GM23338 (cell line): ENCODE results near the gene ABCB8. TPM values are rescaled to one million over a fixed set of nuclear protein-coding genes. Genes with fewer than 3 reads are reported as not detected.

Experiments
- ATAC-seq: fragments of 200-7000 bp; cut with Tn5 transposase; 3 replicates; pipeline ENCODE4 v1.9.1; 2020
- DNase-seq: peaks from one replicate; pipeline ENCODE4 v3.0.0-alpha.2; 2015; ENCODE audit warnings: low spot score
- H2AFZ ChIP-seq: fragments of 200-600 bp; sonication (generic); 2 replicates; pipeline ENCODE4 v1.8.0; 2016; ENCODE audit warnings: antibody characterized with exemption, mild to moderate bottlenecking, moderate library complexity
- H3F3A ChIP-seq: fragments of 200-600 bp; sonication (generic); replicated peaks from 2 replicates; pipeline ENCODE4 v1.8.0; 2017; ENCODE audit warnings: antibody characterized with exemption, mixed run types, low read depth
- H3K27ac ChIP-seq: fragments of 200-600 bp; sonication (generic); 2 replicates; pipeline ENCODE4 v1.6.1; 2016; ENCODE audit warnings: low read depth
- H3K27me3 ChIP-seq: fragments of 200-600 bp; sonication (generic); 2 replicates; pipeline ENCODE4 v1.8.0; 2016; ENCODE audit warnings: mild to moderate bottlenecking, mixed run types, moderate library complexity; ENCODE audit not compliant: insufficient read depth
- H3K36me3 ChIP-seq: fragments of 200-600 bp; sonication (generic); 2 replicates; pipeline ENCODE4 v1.8.0; 2016; ENCODE audit warnings: mild to moderate bottlenecking; ENCODE audit not compliant: insufficient read depth
- H3K4me1 ChIP-seq: fragments of 200-600 bp; sonication (generic); 2 replicates; pipeline ENCODE4 v1.8.0; 2016; ENCODE audit warnings: mild to moderate bottlenecking, moderate library complexity; ENCODE audit not compliant: insufficient read depth
- H3K4me2 ChIP-seq: fragments of 200-600 bp; sonication (generic); 2 replicates; pipeline ENCODE4 v1.7.1; 2017; ENCODE audit warnings: mixed run types
- H3K4me3 ChIP-seq: fragments of 200-600 bp; sonication (generic); 2 replicates; pipeline ENCODE4 v1.6.1; 2016; ENCODE audit warnings: mixed run types
- H3K79me2 ChIP-seq: fragments of 200-600 bp; sonication (generic); replicated peaks from 2 replicates; pipeline ENCODE4 v1.8.0; 2017; ENCODE audit warnings: mild to moderate bottlenecking; ENCODE audit not compliant: insufficient read depth
- H3K9me2 ChIP-seq: fragments of 200-600 bp; sonication (generic); 2 replicates; pipeline ENCODE4 v1.8.0; 2017; ENCODE audit not compliant: insufficient read depth
- H4K20me1 ChIP-seq: fragments of 200-600 bp; sonication (generic); replicated peaks from 2 replicates; pipeline ENCODE4 v1.8.0; 2017; ENCODE audit warnings: mild to moderate bottlenecking; ENCODE audit not compliant: insufficient read depth
- H3K27ac Mint-ChIP-seq: 2 replicates; pipeline ENCODE4 v1.8.0; 2020; ENCODE audit warnings: inconsistent platforms, mild to moderate bottlenecking, moderate library complexity, mixed read lengths
- H3K27me3 Mint-ChIP-seq: 3 replicates; pipeline ENCODE4 v1.8.0; 2022; ENCODE audit warnings: low read depth, mild to moderate bottlenecking, moderate library complexity, mixed read lengths, inconsistent platforms; ENCODE audit not compliant: insufficient read depth, poor library complexity
- H3K36me3 Mint-ChIP-seq: 3 replicates; pipeline ENCODE4 v1.8.0; 2021; ENCODE audit warnings: low read depth, mild to moderate bottlenecking, inconsistent platforms, moderate library complexity, mixed read lengths
- H3K4me1 Mint-ChIP-seq: 3 replicates; pipeline ENCODE4 v1.8.0; 2020; ENCODE audit warnings: mild to moderate bottlenecking, inconsistent platforms, mixed read lengths
- H3K4me3 Mint-ChIP-seq: 3 replicates; pipeline ENCODE4 v1.8.0; 2021; ENCODE audit warnings: moderate library complexity, mild to moderate bottlenecking, inconsistent platforms, mixed read lengths
- H3K9me3 Mint-ChIP-seq: 3 replicates; pipeline ENCODE4 v1.8.0; 2020; ENCODE audit warnings: moderate library complexity, mild to moderate bottlenecking, inconsistent platforms, mixed read lengths
- POLR2AphosphoS5 ChIP-seq: IDR thresholded peaks from 2 replicates; pipeline ENCODE4 v1.6.1; 2016; ENCODE audit warnings: antibody characterized with exemption, low read depth
- STAT1 ChIP-seq: IDR thresholded peaks from one replicate; pipeline ENCODE4 v1.6.1; 2016; ENCODE audit warnings: antibody characterized with exemption; ENCODE audit not compliant: unreplicated experiment
- ZNF114 ChIP-seq: fragments of 250-450 bp; sonication (Bioruptor Pico); IDR thresholded peaks from 2 replicates; pipeline ENCODE4 v1.5.0; 2020; ENCODE audit warnings: mild to moderate bottlenecking, moderate library complexity
- ZNF331 ChIP-seq: fragments of 250-450 bp; sonication (Bioruptor Pico); IDR thresholded peaks from 2 replicates; pipeline ENCODE4 v1.5.0; 2020; ENCODE audit warnings: low read depth, mild to moderate bottlenecking, moderate library complexity
- polyA plus RNA-seq: library from polyadenylated mRNA; unstranded; fragments of >200 nt; fragmentation: Nextera tagmentation; extraction: Ambion mirVana; gene quantifications from 2 replicates; pipeline ENCODE4 v1.2.1, GENCODE V29; 2016
- total RNA-seq: library from RNA; depleted of rRNA; stranded (reverse); fragments of >200 nt; shearing (Covaris generic); gene quantifications from 2 replicates; pipeline ENCODE4 v1.2.3, GENCODE V29; 2014
- TF ChIP-seq, protein P1 (sequence below): IDR thresholded peaks from 2 replicates; pipeline ENCODE4 v1.6.1; 2016; ENCODE audit warnings: antibody characterized with exemption
- TF ChIP-seq, protein P2 (sequence below): IDR thresholded peaks from one replicate; pipeline ENCODE4 v1.6.1; 2018; ENCODE audit warnings: antibody characterized with exemption; ENCODE audit not compliant: unreplicated experiment
- TF ChIP-seq, protein P3 (sequence below), 2 experiments: fragments of 200-600 bp in 1 of 2; sonication (generic) in 1 of 2; conservative IDR thresholded peaks; 2 replicates each; pipeline versions ENCODE4 v1.5.1 to v1.6.1; 2016 to 2017; ENCODE audit warnings: antibody characterized with exemption in 2 of 2, low read depth in 2 of 2, mild to moderate bottlenecking in 2 of 2, moderate library complexity in 1 of 2
- TF ChIP-seq, protein P4 (sequence below): fragments of 250-450 bp; sonication (Bioruptor Pico); IDR thresholded peaks from 2 replicates; pipeline ENCODE4 v1.5.0; 2020; ENCODE audit warnings: mild to moderate bottlenecking, moderate library complexity

Gene ABCB8
- total and polyA plus RNA-seq, 2 experiments from 2014 or later: 11.4 to 27.1 TPM

DNA sequence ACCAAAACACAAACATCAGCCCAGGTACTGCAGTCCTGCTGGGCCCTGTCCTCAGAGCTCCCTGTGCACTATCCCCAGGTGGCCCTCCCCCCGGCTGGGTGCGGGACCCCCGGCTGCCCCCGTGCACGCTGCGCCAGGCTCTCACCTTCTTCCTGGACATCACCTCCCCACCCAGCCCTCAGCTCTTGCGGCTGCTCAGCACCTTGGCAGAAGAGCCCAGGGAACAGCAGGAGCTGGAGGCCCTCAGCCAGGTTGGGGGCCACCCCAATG lies 18.3 kb upstream of the ABCB8 start (continued):
- TF ChIP-seq, protein P1, sequence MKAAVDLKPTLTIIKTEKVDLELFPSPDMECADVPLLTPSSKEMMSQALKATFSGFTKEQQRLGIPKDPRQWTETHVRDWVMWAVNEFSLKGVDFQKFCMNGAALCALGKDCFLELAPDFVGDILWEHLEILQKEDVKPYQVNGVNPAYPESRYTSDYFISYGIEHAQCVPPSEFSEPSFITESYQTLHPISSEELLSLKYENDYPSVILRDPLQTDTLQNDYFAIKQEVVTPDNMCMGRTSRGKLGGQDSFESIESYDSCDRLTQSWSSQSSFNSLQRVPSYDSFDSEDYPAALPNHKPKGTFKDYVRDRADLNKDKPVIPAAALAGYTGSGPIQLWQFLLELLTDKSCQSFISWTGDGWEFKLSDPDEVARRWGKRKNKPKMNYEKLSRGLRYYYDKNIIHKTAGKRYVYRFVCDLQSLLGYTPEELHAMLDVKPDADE: no peak
- TF ChIP-seq, protein P2, sequence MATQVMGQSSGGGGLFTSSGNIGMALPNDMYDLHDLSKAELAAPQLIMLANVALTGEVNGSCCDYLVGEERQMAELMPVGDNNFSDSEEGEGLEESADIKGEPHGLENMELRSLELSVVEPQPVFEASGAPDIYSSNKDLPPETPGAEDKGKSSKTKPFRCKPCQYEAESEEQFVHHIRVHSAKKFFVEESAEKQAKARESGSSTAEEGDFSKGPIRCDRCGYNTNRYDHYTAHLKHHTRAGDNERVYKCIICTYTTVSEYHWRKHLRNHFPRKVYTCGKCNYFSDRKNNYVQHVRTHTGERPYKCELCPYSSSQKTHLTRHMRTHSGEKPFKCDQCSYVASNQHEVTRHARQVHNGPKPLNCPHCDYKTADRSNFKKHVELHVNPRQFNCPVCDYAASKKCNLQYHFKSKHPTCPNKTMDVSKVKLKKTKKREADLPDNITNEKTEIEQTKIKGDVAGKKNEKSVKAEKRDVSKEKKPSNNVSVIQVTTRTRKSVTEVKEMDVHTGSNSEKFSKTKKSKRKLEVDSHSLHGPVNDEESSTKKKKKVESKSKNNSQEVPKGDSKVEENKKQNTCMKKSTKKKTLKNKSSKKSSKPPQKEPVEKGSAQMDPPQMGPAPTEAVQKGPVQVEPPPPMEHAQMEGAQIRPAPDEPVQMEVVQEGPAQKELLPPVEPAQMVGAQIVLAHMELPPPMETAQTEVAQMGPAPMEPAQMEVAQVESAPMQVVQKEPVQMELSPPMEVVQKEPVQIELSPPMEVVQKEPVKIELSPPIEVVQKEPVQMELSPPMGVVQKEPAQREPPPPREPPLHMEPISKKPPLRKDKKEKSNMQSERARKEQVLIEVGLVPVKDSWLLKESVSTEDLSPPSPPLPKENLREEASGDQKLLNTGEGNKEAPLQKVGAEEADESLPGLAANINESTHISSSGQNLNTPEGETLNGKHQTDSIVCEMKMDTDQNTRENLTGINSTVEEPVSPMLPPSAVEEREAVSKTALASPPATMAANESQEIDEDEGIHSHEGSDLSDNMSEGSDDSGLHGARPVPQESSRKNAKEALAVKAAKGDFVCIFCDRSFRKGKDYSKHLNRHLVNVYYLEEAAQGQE: no peak

DNA sequence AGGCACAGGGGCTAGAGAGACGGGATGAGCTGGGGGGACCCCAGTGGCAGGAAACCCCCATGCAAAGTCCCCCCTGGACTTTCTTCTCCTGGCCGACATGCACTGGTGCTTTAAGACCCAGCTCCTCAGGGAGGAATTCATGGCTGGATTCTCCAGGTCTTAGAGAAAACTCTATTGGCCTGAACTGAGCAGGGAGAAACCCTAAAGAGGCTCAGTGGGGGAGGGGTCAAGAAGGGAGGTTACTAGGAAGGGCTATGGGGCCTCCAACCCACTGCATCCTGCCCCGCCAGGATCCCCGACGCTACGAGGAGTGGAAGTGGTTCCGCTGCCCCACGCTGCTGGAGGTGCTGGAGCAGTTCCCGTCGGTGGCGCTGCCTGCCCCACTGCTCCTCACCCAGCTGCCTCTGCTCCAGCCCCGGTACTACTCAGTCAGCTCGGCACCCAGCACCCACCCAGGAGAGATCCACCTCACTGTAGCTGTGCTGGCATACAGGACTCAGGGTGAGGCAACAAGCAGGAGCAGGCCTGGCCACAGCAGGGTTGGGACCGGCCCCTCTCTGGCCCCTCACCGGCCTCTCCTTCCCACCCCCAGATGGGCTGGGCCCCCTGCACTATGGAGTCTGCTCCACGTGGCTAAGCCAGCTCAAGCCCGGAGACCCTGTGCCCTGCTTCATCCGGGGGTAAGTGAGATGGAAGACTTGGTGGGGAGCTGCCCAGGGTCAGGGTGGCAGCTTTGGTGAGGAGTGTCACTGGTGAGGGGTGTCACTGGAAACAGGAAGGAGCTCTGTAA lies 17.7 kb upstream of the ABCB8 start:
- DNase-seq: peak; percentile 85
- Histone ChIP-seq H3K4me3 (peak overlapping the region; percentile 23; the same call in 1 of the 2 replicates), H3K27ac (no peak overlapping the region)

More for the DNA sequence above, 17.7 kb upstream of the ABCB8 start:
- Mint-ChIP-seq H3K36me3 (peaks cover 7% of the 10 kb centered on the region; the same call in 1 of the 3 replicates), H3K9me3 (no peaks in the 10 kb centered on the region), H3K27ac (no peak overlapping the region; the same call in none of the 2 replicates), H3K4me1 (peaks cover 40% of the 10 kb centered on the region), H3K27me3 (peaks cover 25% of the 10 kb centered on the region), H3K4me3 (peak overlapping the region; percentile 64)
- peaks cover 27% of the 10 kb centered on the region for H3K4me1 ChIP-seq
- peak; percentile 5 for ATAC-seq
- peak overlapping the region; percentile 51 for H3K4me2 ChIP-seq
- no peaks in the 10 kb centered on the region for H3K9me2 ChIP-seq
- 0 out of 2 replicates have a peak, but pooled peaks cover 8% of the 10 kb centered on the region for H3F3A ChIP-seq
- H4K20me1 ChIP-seq: no peaks in the 10 kb centered on the region
- no peaks in the 10 kb centered on the region for H3K79me2 ChIP-seq
- TF ChIP-seq ZNF331 (CRISPR knock-in tag) (no peak), POLR2AphosphoS5 (no peak), STAT1 (no peak), ZNF114 (no peak)
- TF ChIP-seq, protein P3, sequence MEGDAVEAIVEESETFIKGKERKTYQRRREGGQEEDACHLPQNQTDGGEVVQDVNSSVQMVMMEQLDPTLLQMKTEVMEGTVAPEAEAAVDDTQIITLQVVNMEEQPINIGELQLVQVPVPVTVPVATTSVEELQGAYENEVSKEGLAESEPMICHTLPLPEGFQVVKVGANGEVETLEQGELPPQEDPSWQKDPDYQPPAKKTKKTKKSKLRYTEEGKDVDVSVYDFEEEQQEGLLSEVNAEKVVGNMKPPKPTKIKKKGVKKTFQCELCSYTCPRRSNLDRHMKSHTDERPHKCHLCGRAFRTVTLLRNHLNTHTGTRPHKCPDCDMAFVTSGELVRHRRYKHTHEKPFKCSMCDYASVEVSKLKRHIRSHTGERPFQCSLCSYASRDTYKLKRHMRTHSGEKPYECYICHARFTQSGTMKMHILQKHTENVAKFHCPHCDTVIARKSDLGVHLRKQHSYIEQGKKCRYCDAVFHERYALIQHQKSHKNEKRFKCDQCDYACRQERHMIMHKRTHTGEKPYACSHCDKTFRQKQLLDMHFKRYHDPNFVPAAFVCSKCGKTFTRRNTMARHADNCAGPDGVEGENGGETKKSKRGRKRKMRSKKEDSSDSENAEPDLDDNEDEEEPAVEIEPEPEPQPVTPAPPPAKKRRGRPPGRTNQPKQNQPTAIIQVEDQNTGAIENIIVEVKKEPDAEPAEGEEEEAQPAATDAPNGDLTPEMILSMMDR (conservative IDR thresholded peaks at IDR 0.05; ENCODE audit: low read depth in 2 of 2): no peak
- TF ChIP-seq, protein P4, sequence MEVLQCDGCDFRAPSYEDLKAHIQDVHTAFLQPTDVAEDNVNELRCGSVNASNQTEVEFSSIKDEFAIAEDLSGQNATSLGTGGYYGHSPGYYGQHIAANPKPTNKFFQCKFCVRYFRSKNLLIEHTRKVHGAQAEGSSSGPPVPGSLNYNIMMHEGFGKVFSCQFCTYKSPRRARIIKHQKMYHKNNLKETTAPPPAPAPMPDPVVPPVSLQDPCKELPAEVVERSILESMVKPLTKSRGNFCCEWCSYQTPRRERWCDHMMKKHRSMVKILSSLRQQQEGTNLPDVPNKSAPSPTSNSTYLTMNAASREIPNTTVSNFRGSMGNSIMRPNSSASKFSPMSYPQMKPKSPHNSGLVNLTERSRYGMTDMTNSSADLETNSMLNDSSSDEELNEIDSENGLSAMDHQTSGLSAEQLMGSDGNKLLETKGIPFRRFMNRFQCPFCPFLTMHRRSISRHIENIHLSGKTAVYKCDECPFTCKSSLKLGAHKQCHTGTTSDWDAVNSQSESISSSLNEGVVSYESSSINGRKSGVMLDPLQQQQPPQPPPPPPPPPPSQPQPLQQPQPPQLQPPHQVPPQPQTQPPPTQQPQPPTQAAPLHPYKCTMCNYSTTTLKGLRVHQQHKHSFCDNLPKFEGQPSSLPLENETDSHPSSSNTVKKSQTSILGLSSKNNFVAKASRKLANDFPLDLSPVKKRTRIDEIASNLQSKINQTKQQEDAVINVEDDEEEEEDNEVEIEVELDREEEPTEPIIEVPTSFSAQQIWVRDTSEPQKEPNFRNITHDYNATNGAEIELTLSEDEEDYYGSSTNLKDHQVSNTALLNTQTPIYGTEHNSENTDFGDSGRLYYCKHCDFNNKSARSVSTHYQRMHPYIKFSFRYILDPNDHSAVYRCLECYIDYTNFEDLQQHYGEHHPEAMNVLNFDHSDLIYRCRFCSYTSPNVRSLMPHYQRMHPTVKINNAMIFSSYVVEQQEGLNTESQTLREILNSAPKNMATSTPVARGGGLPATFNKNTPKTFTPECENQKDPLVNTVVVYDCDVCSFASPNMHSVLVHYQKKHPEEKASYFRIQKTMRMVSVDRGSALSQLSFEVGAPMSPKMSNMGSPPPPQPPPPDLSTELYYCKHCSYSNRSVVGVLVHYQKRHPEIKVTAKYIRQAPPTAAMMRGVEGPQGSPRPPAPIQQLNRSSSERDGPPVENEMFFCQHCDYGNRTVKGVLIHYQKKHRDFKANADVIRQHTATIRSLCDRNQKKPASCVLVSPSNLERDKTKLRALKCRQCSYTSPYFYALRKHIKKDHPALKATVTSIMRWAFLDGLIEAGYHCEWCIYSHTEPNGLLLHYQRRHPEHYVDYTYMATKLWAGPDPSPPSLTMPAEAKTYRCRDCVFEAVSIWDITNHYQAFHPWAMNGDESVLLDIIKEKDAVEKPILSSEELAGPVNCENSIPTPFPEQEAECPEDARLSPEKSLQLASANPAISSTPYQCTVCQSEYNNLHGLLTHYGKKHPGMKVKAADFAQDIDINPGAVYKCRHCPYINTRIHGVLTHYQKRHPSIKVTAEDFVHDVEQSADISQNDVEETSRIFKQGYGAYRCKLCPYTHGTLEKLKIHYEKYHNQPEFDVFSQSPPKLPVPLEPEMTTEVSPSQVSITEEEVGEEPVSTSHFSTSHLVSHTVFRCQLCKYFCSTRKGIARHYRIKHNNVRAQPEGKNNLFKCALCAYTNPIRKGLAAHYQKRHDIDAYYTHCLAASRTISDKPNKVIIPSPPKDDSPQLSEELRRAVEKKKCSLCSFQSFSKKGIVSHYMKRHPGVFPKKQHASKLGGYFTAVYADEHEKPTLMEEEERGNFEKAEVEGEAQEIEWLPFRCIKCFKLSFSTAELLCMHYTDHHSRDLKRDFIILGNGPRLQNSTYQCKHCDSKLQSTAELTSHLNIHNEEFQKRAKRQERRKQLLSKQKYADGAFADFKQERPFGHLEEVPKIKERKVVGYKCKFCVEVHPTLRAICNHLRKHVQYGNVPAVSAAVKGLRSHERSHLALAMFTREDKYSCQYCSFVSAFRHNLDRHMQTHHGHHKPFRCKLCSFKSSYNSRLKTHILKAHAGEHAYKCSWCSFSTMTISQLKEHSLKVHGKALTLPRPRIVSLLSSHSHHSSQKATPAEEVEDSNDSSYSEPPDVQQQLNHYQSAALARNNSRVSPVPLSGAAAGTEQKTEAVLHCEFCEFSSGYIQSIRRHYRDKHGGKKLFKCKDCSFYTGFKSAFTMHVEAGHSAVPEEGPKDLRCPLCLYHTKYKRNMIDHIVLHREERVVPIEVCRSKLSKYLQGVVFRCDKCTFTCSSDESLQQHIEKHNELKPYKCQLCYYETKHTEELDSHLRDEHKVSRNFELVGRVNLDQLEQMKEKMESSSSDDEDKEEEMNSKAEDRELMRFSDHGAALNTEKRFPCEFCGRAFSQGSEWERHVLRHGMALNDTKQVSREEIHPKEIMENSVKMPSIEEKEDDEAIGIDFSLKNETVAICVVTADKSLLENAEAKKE (CRISPR knock-in tag): no peak
- H3K36me3 ChIP-seq: no peaks in the 10 kb centered on the region
- peaks cover 12% of the 10 kb centered on the region for H3K27me3 ChIP-seq
- H2AFZ ChIP-seq: 0 out of 2 replicates have a peak overlapping the region, but pooled peaks have one; percentile 23
